Osteoblast (primary cell): ENCODE data around the gene MIDN. TPM values are rescaled to one million over a fixed set of nuclear protein-coding genes. Genes with fewer than 3 reads are reported as not detected.
A peak's percentile ranks its signal among the peaks of the same experiment; 100 is the strongest.

ENCODE experiments used
- DNase-seq: peaks from one replicate; pipeline ENCODE4 v3.0.0; 2011; ENCODE audit warnings: low spot score, mixed read lengths; ENCODE audit not compliant: insufficient read length; ENCODE audit errors: missing footprints
- H2AFZ ChIP-seq: 2 replicates; pipeline ENCODE4 v1.6.0; 2011; ENCODE audit warnings: mild to moderate bottlenecking, low read length
- H3K27ac ChIP-seq: 2 replicates; pipeline ENCODE4 v1.5.1; 2011; ENCODE audit warnings: mild to moderate bottlenecking, low read depth, low read length, moderate library complexity
- H3K27me3 ChIP-seq: 2 replicates; pipeline ENCODE4 v1.6.0; 2012; ENCODE audit warnings: mild to moderate bottlenecking, control low read depth, inconsistent platforms, low read length, moderate library complexity; ENCODE audit not compliant: insufficient read depth
- H3K36me3 ChIP-seq: 2 replicates; pipeline ENCODE4 v1.5.1; 2011; ENCODE audit warnings: mild to moderate bottlenecking, low read length, control low read depth, moderate library complexity; ENCODE audit not compliant: insufficient read depth
- H3K4me1 ChIP-seq: 2 replicates; pipeline ENCODE4 v1.5.1; 2011; ENCODE audit warnings: mild to moderate bottlenecking, low read length, control low read depth, moderate library complexity; ENCODE audit not compliant: insufficient read depth
- H3K4me2 ChIP-seq: 2 replicates; pipeline ENCODE4 v1.6.0; 2011; ENCODE audit warnings: mild to moderate bottlenecking, low read length; ENCODE audit not compliant: insufficient read depth
- H3K4me3 ChIP-seq: fragments of 200-600 bp; sonication (generic); 3 replicates; pipeline ENCODE4 v1.5.1; 2012; ENCODE audit warnings: mild to moderate bottlenecking, low read length, inconsistent platforms; ENCODE audit not compliant: insufficient read depth
- H3K79me2 ChIP-seq: 2 replicates; pipeline ENCODE4 v1.6.0; 2012; ENCODE audit warnings: mild to moderate bottlenecking, low read length, control low read depth, inconsistent platforms; ENCODE audit not compliant: insufficient read depth
- H3K9me3 ChIP-seq: 2 replicates; pipeline ENCODE4 v1.5.1; 2011; ENCODE audit warnings: low read depth, low read length, control low read depth
- H4K20me1 ChIP-seq: 2 replicates; pipeline ENCODE4 v1.6.0; 2012; ENCODE audit warnings: mild to moderate bottlenecking, low read length, control low read depth; ENCODE audit not compliant: insufficient read depth
- total RNA-seq: library from RNA; depleted of rRNA; stranded (reverse); fragments of >200 nt; gene quantifications from 2 replicates; pipeline ENCODE4 v1.2.3, GENCODE V29; 2012
- TF ChIP-seq, protein P1 (sequence below): IDR thresholded peaks from 2 replicates; pipeline ENCODE4 v1.5.1; 2011; ENCODE audit warnings: mild to moderate bottlenecking, low read depth, low read length, moderate library complexity; ENCODE audit errors: extremely low read depth

MIDN gene
- total RNA-seq, 1 donor = 19.9 TPM

DNA sequence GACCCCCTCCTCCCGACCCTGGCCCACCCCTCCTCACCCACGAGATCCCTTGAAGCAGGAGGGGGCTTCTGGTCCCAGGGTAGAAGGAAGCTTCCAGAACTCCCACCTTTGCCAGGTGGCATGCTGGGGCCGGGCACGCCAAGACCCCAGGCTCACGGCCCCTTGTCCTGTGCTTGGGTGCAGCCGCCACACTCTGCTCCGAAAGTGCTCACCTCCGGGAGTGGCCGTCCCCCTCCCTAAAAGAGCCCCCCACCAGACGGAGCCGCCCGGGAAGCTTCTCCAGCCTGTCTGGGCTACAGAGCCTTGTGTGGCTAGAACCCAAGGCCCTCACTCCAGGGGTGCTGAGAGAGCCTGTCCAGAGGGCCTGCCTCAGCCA is 35.5 kb downstream of the MIDN start:
- Histone ChIP-seq H2AFZ (no peak overlapping the region), H3K79me2 (no peaks in the 10 kb centered on the region), H3K4me2 (no peak overlapping the region), H3K4me3 (no peak overlapping the region), H3K27me3 (peaks cover 38% of the 10 kb centered on the region), H3K27ac (no peak overlapping the region), H4K20me1 (peaks cover 14% of the 10 kb centered on the region), H3K9me3 (no peaks in the 10 kb centered on the region), H3K36me3 (peaks cover 10% of the 10 kb centered on the region), H3K4me1 (no peaks in the 10 kb centered on the region)
- TF ChIP-seq, protein P1, sequence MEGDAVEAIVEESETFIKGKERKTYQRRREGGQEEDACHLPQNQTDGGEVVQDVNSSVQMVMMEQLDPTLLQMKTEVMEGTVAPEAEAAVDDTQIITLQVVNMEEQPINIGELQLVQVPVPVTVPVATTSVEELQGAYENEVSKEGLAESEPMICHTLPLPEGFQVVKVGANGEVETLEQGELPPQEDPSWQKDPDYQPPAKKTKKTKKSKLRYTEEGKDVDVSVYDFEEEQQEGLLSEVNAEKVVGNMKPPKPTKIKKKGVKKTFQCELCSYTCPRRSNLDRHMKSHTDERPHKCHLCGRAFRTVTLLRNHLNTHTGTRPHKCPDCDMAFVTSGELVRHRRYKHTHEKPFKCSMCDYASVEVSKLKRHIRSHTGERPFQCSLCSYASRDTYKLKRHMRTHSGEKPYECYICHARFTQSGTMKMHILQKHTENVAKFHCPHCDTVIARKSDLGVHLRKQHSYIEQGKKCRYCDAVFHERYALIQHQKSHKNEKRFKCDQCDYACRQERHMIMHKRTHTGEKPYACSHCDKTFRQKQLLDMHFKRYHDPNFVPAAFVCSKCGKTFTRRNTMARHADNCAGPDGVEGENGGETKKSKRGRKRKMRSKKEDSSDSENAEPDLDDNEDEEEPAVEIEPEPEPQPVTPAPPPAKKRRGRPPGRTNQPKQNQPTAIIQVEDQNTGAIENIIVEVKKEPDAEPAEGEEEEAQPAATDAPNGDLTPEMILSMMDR = no peak
- DNase-seq = no peak

DNA sequence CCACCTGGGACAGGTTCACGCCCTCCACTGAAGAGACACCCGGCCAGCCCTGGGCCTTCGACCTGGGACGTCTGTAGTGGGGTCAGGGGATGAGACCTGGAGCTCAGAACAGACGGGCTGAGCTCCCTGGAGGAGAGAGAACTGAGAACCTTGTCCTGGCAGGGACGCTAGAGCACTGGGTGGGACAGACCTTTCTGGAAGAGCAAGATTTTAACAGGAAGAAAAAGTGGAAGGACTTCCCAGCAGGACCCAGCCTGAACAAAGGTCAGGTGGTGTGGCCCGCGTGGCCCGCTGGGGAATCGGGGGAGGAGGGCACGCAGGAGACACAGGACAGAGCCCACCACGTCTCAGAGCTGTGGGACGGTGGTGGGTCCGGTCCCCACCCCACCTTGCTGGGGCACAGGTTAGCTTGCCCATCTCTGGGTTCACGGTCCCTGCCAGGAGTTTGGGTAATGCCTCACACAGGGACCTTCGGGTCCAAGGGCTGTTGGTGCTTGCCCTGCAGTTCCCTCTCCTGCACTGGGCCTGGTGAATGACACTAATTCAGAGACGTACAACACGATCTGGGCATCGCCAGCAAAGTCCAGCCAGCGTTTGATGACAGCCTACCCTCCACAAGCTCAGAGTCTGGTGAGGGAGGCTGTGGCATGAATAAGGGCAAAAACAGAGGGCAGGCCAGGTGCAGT is 36.1 kb downstream of the MIDN start:
- no peaks in the 10 kb centered on the region for H3K9me3 ChIP-seq
- no peaks in the 10 kb centered on the region for H3K4me1 ChIP-seq
- H3K4me3 ChIP-seq = no peak overlapping the region
- H3K27ac ChIP-seq = no peak overlapping the region
- H3K4me2 ChIP-seq = no peak overlapping the region
- peak; percentile 94 for DNase-seq
- H3K36me3 ChIP-seq = peaks cover 5% of the 10 kb centered on the region
- H2AFZ ChIP-seq = no peak overlapping the region
- TF ChIP-seq, protein P1 = no peak
- H4K20me1 ChIP-seq = peaks cover 12% of the 10 kb centered on the region
- H3K27me3 ChIP-seq = peaks cover 38% of the 10 kb centered on the region
- no peaks in the 10 kb centered on the region for H3K79me2 ChIP-seq

DNA sequence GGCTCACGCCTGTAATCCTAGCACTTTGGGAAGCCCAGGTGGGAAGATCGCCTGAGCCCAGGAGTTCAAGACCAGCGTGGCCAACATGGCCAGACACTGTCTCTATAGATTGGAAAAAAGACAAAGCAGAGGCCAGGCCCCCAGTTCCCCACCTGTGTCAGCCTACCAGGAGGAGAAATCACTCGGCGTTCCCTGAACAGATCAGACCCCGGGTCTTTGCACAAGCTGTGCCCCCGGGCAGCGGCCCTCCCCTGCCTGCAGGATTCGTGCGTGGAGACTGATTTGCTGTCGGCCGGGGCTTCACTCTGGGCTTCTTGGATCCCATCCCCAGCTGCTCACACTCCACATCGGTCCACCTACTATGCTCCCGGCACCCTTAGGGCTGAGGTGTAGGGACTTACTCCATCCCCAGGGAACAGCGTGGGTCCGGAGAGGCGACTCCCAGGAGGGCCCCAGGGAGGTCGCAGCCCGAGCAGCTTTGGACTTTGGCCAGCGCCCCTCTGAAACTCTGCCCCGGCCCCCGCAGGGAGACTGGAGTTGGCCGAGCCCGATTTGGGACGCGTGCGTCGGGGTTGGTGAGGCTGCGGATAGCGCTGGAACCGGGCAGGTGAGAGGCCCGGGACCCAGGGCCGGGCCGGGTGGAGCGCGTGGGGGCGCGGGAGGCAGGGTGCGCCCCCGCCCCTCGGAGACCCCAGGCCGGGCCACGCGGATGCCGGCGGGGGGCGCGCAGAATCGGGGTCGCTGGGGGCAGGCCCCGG is 36.8 kb downstream of the MIDN start:
- H3K79me2 ChIP-seq = no peaks in the 10 kb centered on the region
- peaks cover 6% of the 10 kb centered on the region for H4K20me1 ChIP-seq
- DNase-seq = no peak
- H3K4me3 ChIP-seq = no peak overlapping the region
- H3K4me1 ChIP-seq = no peaks in the 10 kb centered on the region
- no peak overlapping the region for H3K27ac ChIP-seq
- TF ChIP-seq, protein P1 = no peak
- no peaks in the 10 kb centered on the region for H3K36me3 ChIP-seq
- no peaks in the 10 kb centered on the region for H3K9me3 ChIP-seq
- peaks cover 38% of the 10 kb centered on the region for H3K27me3 ChIP-seq
- H2AFZ ChIP-seq = no peak overlapping the region
- no peak overlapping the region for H3K4me2 ChIP-seq

DNA sequence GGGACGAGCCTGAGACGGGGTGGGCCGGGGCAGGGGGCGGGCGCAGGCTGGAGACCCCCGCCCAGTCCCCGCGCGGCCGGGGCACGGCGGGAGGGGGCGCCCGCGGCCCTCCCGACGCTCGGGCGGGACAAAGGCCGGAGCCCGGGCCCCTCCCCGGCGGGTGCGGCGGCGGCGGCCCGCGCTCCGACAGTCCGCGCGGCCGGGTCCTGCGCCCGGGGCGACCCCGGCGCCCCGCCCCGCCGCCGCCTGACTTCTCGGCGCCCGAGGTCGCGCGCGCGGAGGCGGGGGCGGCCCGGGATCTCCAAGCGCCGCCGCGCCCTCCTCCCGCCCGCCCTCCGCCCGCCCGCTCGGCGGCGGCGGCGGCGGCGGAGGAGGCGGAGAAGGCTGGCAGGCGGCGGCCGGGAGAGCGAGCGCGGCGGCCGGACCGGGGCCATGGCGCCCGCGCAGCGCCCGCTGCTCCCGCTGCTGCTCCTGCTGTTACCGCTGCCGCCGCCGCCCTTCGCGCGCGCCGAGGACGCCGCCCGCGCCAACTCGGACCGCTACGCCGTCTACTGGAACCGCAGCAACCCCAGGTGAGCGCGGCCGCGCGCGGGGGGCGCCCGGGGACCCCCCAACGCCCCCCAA is 37.5 kb downstream of the MIDN start, which contains the start of gene EFNA2:
Gene EFNA2 (plus strand): TSS at position 137 of the 624 bp plus-strand sequence. CDS start 296 bp downstream, at position 433.
- DNase-seq = peak; percentile 94
- Histone ChIP-seq H4K20me1 (peaks cover 4% of the 10 kb centered on the region), H3K9me3 (no peaks in the 10 kb centered on the region), H3K27me3 (peaks cover 38% of the 10 kb centered on the region), H3K27ac (no peak within 1 kb of the TSS), H3K79me2 (no peaks in the 10 kb centered on the region), H2AFZ (no peak within 1 kb of the TSS), H3K4me1 (no peaks in the 10 kb centered on the region), H3K4me2 (no peak within 1 kb of the TSS), H3K36me3 (no peaks in the 10 kb centered on the region), H3K4me3 (no peak within 1 kb of the TSS)
- TF ChIP-seq, protein P1 = no peak
